Neural progenitor cell (in vitro differentiated cells): ENCODE measurements around the gene SVBP. TPM values are rescaled to one million over a fixed set of nuclear protein-coding genes. Genes with fewer than 3 reads are reported as not detected.
A peak's percentile ranks its signal among the peaks of the same experiment; 100 is the strongest.

Experiments used
- DNase-seq: peaks from one replicate; pipeline ENCODE4 v3.0.0-alpha.2; 2016; ENCODE audit warnings: low spot score
- H2AFZ ChIP-seq: fragments of 200-600 bp; sonication (generic); replicated peaks from 2 replicates; pipeline ENCODE4 v1.6.1; 2016; ENCODE audit warnings: antibody characterized with exemption
- H3F3A ChIP-seq: fragments of 200-600 bp; sonication (generic); 2 replicates; pipeline ENCODE4 v1.6.1; 2016; ENCODE audit warnings: antibody characterized with exemption, low read depth
- H3K27ac ChIP-seq: fragments of 200-600 bp; sonication (generic); 2 replicates; pipeline ENCODE4 v1.5.1; 2016; ENCODE audit warnings: mild to moderate bottlenecking
- H3K27me3 ChIP-seq: fragments of 200-600 bp; sonication (generic); 2 replicates; pipeline ENCODE4 v1.6.1; 2016; ENCODE audit warnings: mild to moderate bottlenecking, moderate library complexity
- H3K36me3 ChIP-seq: fragments of 200-600 bp; sonication (generic); 2 replicates; pipeline ENCODE4 v1.5.1; 2016
- H3K4me1 ChIP-seq: fragments of 200-600 bp; sonication (generic); 2 replicates; pipeline ENCODE4 v1.6.1; 2016; ENCODE audit warnings: mixed run types
- H3K4me2 ChIP-seq: fragments of 200-600 bp; sonication (generic); 2 replicates; pipeline ENCODE4 v1.6.1; 2016
- H3K4me3 ChIP-seq: fragments of 200-600 bp; sonication (generic); 2 replicates; pipeline ENCODE4 v1.5.1; 2016
- H3K79me2 ChIP-seq: fragments of 200-600 bp; sonication (generic); 2 replicates; pipeline ENCODE4 v1.6.1; 2016; ENCODE audit warnings: low read depth
- H3K9ac ChIP-seq: fragments of 200-600 bp; sonication (generic); 2 replicates; pipeline ENCODE4 v1.6.1; 2016
- H3K9me3 ChIP-seq: fragments of 200-600 bp; sonication (generic); 2 replicates; pipeline ENCODE4 v1.5.1; 2016; ENCODE audit warnings: low read depth
- H4K20me1 ChIP-seq: fragments of 200-600 bp; sonication (generic); 2 replicates; pipeline ENCODE4 v1.6.1; 2016; ENCODE audit warnings: low read depth
- H3K27ac Mint-ChIP-seq: 3 replicates; pipeline ENCODE4 v1.8.0; 2021; ENCODE audit warnings: mixed read lengths
- H3K27me3 Mint-ChIP-seq: 2 replicates; pipeline ENCODE4 v1.8.0; 2022; ENCODE audit warnings: low read depth, mild to moderate bottlenecking, inconsistent platforms, moderate library complexity, mixed read lengths; ENCODE audit not compliant: insufficient read depth
- H3K36me3 Mint-ChIP-seq: 3 replicates; pipeline ENCODE4 v1.8.0; 2021; ENCODE audit warnings: mixed read lengths
- H3K4me1 Mint-ChIP-seq: 3 replicates; pipeline ENCODE4 v1.8.0; 2021; ENCODE audit warnings: mixed read lengths
- H3K4me3 Mint-ChIP-seq: 3 replicates; pipeline ENCODE4 v1.8.0; 2021; ENCODE audit warnings: mild to moderate bottlenecking, moderate library complexity, mixed read lengths
- H3K9me3 Mint-ChIP-seq: 3 replicates; pipeline ENCODE4 v1.8.0; 2020; ENCODE audit warnings: mixed read lengths
- EZH2 ChIP-seq: fragments of 200-600 bp; sonication (generic); IDR thresholded peaks from 2 replicates; pipeline ENCODE4 v1.6.1; 2017; ENCODE audit warnings: antibody characterized with exemption, mild to moderate bottlenecking, moderate library complexity
- EZH2phosphoT487 ChIP-seq: fragments of 200-600 bp; sonication (generic); IDR thresholded peaks from 2 replicates; pipeline ENCODE4 v1.6.1; 2017; ENCODE audit warnings: antibody characterized with exemption
- total RNA-seq: library from RNA; depleted of rRNA; stranded (reverse); fragments of >200 nt; gene quantifications from 2 replicates; pipeline ENCODE4 v1.2.3, GENCODE V29; 2015; ENCODE audit warnings: low replicate concordance
- TF ChIP-seq, protein P1 (sequence below): fragments of 200-600 bp; sonication (generic); IDR thresholded peaks from 2 replicates; pipeline ENCODE4 v1.5.1; 2017; ENCODE audit warnings: antibody characterized with exemption, mild to moderate bottlenecking

Gene SVBP
- total RNA-seq, 1 donor from 2014 or later, result 103 TPM

DNA sequence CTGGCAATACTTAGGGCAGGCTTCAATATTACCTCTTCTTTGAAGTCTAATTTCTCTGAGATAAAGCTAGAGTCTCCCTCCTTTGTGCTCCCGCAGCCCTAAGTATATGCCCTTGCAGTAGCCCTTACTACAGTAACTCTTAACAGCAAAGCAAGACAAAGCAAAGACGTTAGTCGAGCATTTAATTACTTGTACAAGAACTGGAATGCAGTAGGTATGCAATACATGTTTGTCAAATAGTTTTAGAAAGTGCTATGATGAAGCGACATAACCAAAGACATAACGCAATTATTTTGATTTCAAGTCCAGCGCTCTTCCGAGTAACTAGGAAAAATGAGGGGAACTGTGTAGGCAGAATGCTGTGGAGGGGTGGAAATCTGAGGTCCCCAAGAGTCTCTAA lies 51.9 kb downstream of the SVBP start:
- Histone ChIP-seq H3K36me3 (no peaks in the 10 kb centered on the region), H3K4me2 (peak overlapping the region; percentile 84), H4K20me1 (peaks cover 15% of the 10 kb centered on the region), H3K9ac (peak overlapping the region; percentile 17), H2AFZ (no peak overlapping the region), H3F3A (peaks cover 7% of the 10 kb centered on the region), H3K4me3 (peak overlapping the region; percentile 91), H3K79me2 (peaks cover 66% of the 10 kb centered on the region), H3K9me3 (no peaks in the 10 kb centered on the region), H3K27me3 (no peaks in the 10 kb centered on the region), H3K4me1 (peaks cover 11% of the 10 kb centered on the region), H3K27ac (no peak overlapping the region)
- H3K4me1 Mint-ChIP-seq, result peaks cover 12% of the 10 kb centered on the region
- no peak overlapping the region for H3K27ac Mint-ChIP-seq
- peaks cover 6% of the 10 kb centered on the region for H3K36me3 Mint-ChIP-seq
- no peaks in the 10 kb centered on the region for H3K9me3 Mint-ChIP-seq
- no peak for DNase-seq
- H3K4me3 Mint-ChIP-seq, result no peak overlapping the region
- peaks cover 3% of the 10 kb centered on the region for H3K27me3 Mint-ChIP-seq
- TF ChIP-seq EZH2 (no peak), EZH2phosphoT487 (no peak)
- TF ChIP-seq, protein P1, sequence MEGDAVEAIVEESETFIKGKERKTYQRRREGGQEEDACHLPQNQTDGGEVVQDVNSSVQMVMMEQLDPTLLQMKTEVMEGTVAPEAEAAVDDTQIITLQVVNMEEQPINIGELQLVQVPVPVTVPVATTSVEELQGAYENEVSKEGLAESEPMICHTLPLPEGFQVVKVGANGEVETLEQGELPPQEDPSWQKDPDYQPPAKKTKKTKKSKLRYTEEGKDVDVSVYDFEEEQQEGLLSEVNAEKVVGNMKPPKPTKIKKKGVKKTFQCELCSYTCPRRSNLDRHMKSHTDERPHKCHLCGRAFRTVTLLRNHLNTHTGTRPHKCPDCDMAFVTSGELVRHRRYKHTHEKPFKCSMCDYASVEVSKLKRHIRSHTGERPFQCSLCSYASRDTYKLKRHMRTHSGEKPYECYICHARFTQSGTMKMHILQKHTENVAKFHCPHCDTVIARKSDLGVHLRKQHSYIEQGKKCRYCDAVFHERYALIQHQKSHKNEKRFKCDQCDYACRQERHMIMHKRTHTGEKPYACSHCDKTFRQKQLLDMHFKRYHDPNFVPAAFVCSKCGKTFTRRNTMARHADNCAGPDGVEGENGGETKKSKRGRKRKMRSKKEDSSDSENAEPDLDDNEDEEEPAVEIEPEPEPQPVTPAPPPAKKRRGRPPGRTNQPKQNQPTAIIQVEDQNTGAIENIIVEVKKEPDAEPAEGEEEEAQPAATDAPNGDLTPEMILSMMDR, result no peak

GRCh38 chr1:42762269-42762668 lies 54.9 kb downstream of the SVBP start:
- no peaks in the 10 kb centered on the region for H3K9me3 ChIP-seq
- DNase-seq, result no peak
- H3K27me3 Mint-ChIP-seq, result peaks cover 3% of the 10 kb centered on the region
- peaks cover 38% of the 10 kb centered on the region for H3K79me2 ChIP-seq
- no peaks in the 10 kb centered on the region for H3K4me1 Mint-ChIP-seq
- peaks cover 2% of the 10 kb centered on the region for H3K36me3 Mint-ChIP-seq
- peaks cover 15% of the 10 kb centered on the region for H4K20me1 ChIP-seq
- no peak overlapping the region for H3K4me2 ChIP-seq
- no peaks in the 10 kb centered on the region for H3K36me3 ChIP-seq
- no peaks in the 10 kb centered on the region for H3K27me3 ChIP-seq
- H3K9ac ChIP-seq, result no peak overlapping the region
- TF ChIP-seq, protein P1, result no peak
- TF ChIP-seq EZH2 (no peak), EZH2phosphoT487 (no peak)
- no peak overlapping the region for H2AFZ ChIP-seq
- H3K4me1 ChIP-seq, result peaks cover 5% of the 10 kb centered on the region
- H3K27ac Mint-ChIP-seq, result no peak overlapping the region
- no peak overlapping the region for H3K4me3 Mint-ChIP-seq
- peaks cover 7% of the 10 kb centered on the region for H3F3A ChIP-seq
- H3K4me3 ChIP-seq, result no peak overlapping the region
- H3K27ac ChIP-seq, result no peak overlapping the region
- no peaks in the 10 kb centered on the region for H3K9me3 Mint-ChIP-seq

DNA sequence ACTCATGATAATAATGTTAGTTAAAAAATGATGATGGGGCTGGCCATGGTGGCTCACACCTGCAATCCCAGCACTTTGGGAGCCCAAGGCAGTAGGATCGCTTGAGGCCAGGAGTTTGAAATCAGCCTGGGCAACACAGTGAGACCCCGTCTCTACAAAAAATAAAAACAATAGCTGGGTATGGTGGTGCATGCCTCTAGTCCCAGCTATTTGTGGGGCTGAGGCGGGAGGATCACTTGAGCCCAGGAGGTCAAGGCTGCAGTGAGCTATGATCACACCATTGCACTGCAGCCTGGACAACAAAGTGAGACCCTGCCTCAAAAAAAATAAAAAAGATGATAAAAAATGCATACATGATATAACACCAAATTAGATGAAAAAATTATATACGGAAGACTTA lies 55.6 kb downstream of the SVBP start:
- no peak for DNase-seq
- H3K9me3 ChIP-seq, result no peaks in the 10 kb centered on the region
- H3F3A ChIP-seq, result peaks cover 7% of the 10 kb centered on the region
- no peak overlapping the region for H3K4me2 ChIP-seq
- Mint-ChIP-seq H3K27me3 (peaks cover 3% of the 10 kb centered on the region), H3K4me1 (no peaks in the 10 kb centered on the region), H3K27ac (no peak overlapping the region), H3K4me3 (no peak overlapping the region), H3K9me3 (no peaks in the 10 kb centered on the region), H3K36me3 (peaks cover 2% of the 10 kb centered on the region)
- H4K20me1 ChIP-seq, result peaks cover 15% of the 10 kb centered on the region
- H3K27me3 ChIP-seq, result no peaks in the 10 kb centered on the region
- peaks cover 5% of the 10 kb centered on the region for H3K4me1 ChIP-seq
- no peak overlapping the region for H3K9ac ChIP-seq
- no peak overlapping the region for H3K4me3 ChIP-seq
- no peaks in the 10 kb centered on the region for H3K36me3 ChIP-seq
- H2AFZ ChIP-seq, result no peak overlapping the region
- peaks cover 37% of the 10 kb centered on the region for H3K79me2 ChIP-seq
- no peak overlapping the region for H3K27ac ChIP-seq
- TF ChIP-seq EZH2phosphoT487 (no peak), EZH2 (no peak)
- TF ChIP-seq, protein P1, result no peak
